ENCODE data around the gene GPR142. TPM values are rescaled to one million over a fixed set of nuclear protein-coding genes. Genes with fewer than 3 reads are reported as not detected.

Gene GPR142
- total and polyA plus RNA-seq, 2 of the 8 experiments (the other 6 are each of a cell fraction or from before 2014, with no cell fraction given) = 0.05 TPM; not detected in 1

DNA sequence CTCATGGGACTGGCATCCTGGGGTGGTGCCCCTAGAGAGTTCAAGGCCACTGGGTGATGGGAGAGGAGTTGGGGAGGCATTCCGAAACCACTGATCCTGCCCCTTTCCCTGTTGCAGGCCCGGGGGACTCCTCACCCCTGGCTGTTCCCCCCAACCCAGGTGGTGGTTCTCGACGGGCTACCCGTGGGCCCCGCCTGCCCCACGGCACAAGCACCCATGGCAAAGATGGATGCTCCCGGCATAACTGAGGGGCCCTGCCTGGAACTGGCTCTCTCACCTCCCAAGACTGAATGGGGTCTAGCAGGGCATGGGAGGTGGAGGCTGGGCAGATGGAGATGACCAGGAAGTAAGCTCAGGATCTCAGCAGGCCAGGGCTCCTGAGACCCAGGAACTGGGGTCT, 12.2 kb upstream of the GPR142 start:
- no peak for DNase-seq (ENCODE audit: low read depth in 1 of 2, low spot score in 2 of 2)
- H4K20me1 ChIP-seq (replicated peaks in 1 of 2; ENCODE audit: control insufficient read depth in 1 of 2, insufficient read depth in 2 of 2, low read length in 2 of 2) = peaks cover 0 to 3% of the 10 kb centered on the region in 2 experiments
- H3K14ac ChIP-seq (ENCODE audit: insufficient read length) = no peak overlapping the region
- no peak overlapping the region for H3K18ac ChIP-seq (ENCODE audit: extremely low read depth, low read length)
- H2AK5ac ChIP-seq (ENCODE audit: low read depth, low read length) = no peak overlapping the region
- H3K56ac ChIP-seq (replicated peaks; ENCODE audit: insufficient read length, low read depth, low read length) = no peak overlapping the region
- no peak overlapping the region for H3K9ac ChIP-seq (replicated peaks in 1 of 4; ENCODE audit: extremely low read depth in 1 of 4, low read depth in 3 of 4, low read length in 3 of 4)
- FAIRE-seq = no peak
- H3K27me3 ChIP-seq (replicated peaks in 1 of 4; ENCODE audit: control insufficient read depth in 3 of 4, extremely low read depth in 1 of 4, insufficient read depth in 3 of 4, low read length in 3 of 4) = peaks cover 16 to 49% (median 33%) of the 10 kb centered on the region in 4 experiments
- WGBS, 2 experiments (ENCODE audit: extremely low coverage in 1 of 2, insufficient coverage in 1 of 2, insufficient read length in 1 of 2, insufficient replicate concordance in 2 of 2, low coverage in 1 of 2, low lambda C conversion rate in 2 of 2, missing lambda C conversion rate in 1 of 2) = 85% methylated on average over 8 of the region's 8 CpGs; no CpG with 5 or more reads in 1 of the 2 experiments
- no peaks in the 10 kb centered on the region for H3K79me1 ChIP-seq (ENCODE audit: low read depth, low read length)
- no peak overlapping the region for H3K27ac ChIP-seq (ENCODE audit: low read depth, low read length)
- no peak overlapping the region for H4K5ac ChIP-seq (ENCODE audit: insufficient read length, low read depth, low read length)
- no peak overlapping the region for H4K8ac ChIP-seq (ENCODE audit: extremely low read depth, insufficient read depth, low read length)
- no peak overlapping the region for H3K23ac ChIP-seq (ENCODE audit: insufficient read length)
- H3K4me2 ChIP-seq (ENCODE audit: insufficient read depth in 1 of 2, low read depth in 2 of 2, low read length in 2 of 2) = no peak overlapping the region
- H2BK20ac ChIP-seq (ENCODE audit: low read length) = no peak overlapping the region
- no peak overlapping the region for H4K91ac ChIP-seq (replicated peaks; ENCODE audit: insufficient read length, low read length)
- H3K4me1 ChIP-seq (replicated peaks in 1 of 4; ENCODE audit: control insufficient read depth in 3 of 4, insufficient read depth in 4 of 4, low read length in 3 of 4) = peaks cover 0 to 8% (median 6%) of the 10 kb centered on the region in 4 experiments; a peak in 5 of 7 replicates
- CTCF ChIA-PET (ENCODE audit: partially characterized antibody) = interaction anchor here (0.6 to 3.3 kb wide), 14 partner anchors 8 to 133 kb away, joined by 3 to 13 read pairs (median 4); no protein-coding TSS in a partner anchor
- H3K23me2 ChIP-seq (ENCODE audit: low read depth, low read length) = peaks cover 2% of the 10 kb centered on the region; the same call in 1 of the 2 replicates
- H3K9me3 ChIP-seq (ENCODE audit: insufficient read depth in 2 of 2, low read depth in 1 of 2, low read length in 1 of 2) = no peaks in the 10 kb centered on the region
- H2BK5ac ChIP-seq (ENCODE audit: low read depth, low read length) = no peak overlapping the region
- no peak overlapping the region for H2AFZ ChIP-seq (ENCODE audit: low read length)
- no peak overlapping the region for H2BK120ac ChIP-seq (replicated peaks; ENCODE audit: low read depth, low read length)
- no peak overlapping the region for H3K4ac ChIP-seq (replicated peaks; ENCODE audit: insufficient read length, low read depth, low read length)
- no peak overlapping the region for H2BK15ac ChIP-seq (ENCODE audit: low read length)
- H3K79me2 ChIP-seq (ENCODE audit: control insufficient read depth in 1 of 2, insufficient read depth in 2 of 2, low read length in 2 of 2) = no peaks in the 10 kb centered on the region
- H3K4me3 ChIP-seq (ENCODE audit: extremely low read depth in 1 of 4, insufficient read depth in 2 of 4, low read depth in 3 of 4, low read length in 4 of 4) = no peak overlapping the region
- no peak overlapping the region for H2BK12ac ChIP-seq (ENCODE audit: low read depth, low read length)
- POLR2A ChIA-PET (ENCODE audit: partially characterized antibody) = interaction anchor here (1.3 kb wide), 1 partner anchor 8 kb away, joined by 3 read pairs; no protein-coding TSS in a partner anchor
- H3K36me3 ChIP-seq (ENCODE audit: control insufficient read depth in 2 of 4, insufficient read depth in 4 of 4, low read length in 3 of 4) = peaks cover 0 to 10% (median 0%) of the 10 kb centered on the region in 4 experiments; a peak in 1 of 8 replicates
- TF ChIP-seq RFX5 (IDR thresholded peaks at IDR 0.05; ENCODE audit: borderline replicate concordance, low read depth, low read length) (no peak), NRF1 (IDR thresholded peaks at IDR 0.05; ENCODE audit: low read depth, low read length) (no peak), SUZ12 (IDR thresholded peaks at IDR 0.05; ENCODE audit: low read length) (no peak), TCF12 (IDR thresholded peaks at IDR 0.05; ENCODE audit: low read depth, low read length) (no peak), TAF1 (IDR thresholded peaks at IDR 0.05; ENCODE audit: low read depth, low read length) (no peak)

Data from H1 (cell line).